HG02763 (cell line): Measurements from ENCODE around the gene PSTPIP2.

Source experiments
- ATAC-seq: cut with Tn5 transposase; IDR thresholded peaks from one replicate; pipeline ENCODE4 v1.9.1; 2021; ENCODE audit warnings: mild to moderate bottlenecking, moderate library complexity; ENCODE audit not compliant: unreplicated experiment

PSTPIP2 gene

GRCh38 chr18:45940724-45941123, 131.3 kb downstream of the PSTPIP2 start:
- no peak for ATAC-seq

- no peak for ATAC-seq
Observed at GRCh38 chr18:45939236-45939635, 132.8 kb downstream of the PSTPIP2 start.

GRCh38 chr18:45938488-45938935, 133.5 kb downstream of the PSTPIP2 start:
- ATAC-seq, result no peak

- no peak for ATAC-seq
Observed at GRCh38 chr18:45935591-45936335, 136.3 kb downstream of the PSTPIP2 start.
